Measurements from ENCODE around the gene STXBP6.
"Not testable (repeated sequence)": the region's sequence is repeated elsewhere in the genome, so short reads cannot be mapped to it uniquely, and the experiment has no call there.

The STXBP6 gene

GRCh38 chr14:24817212-24818057 lies 232.5 kb downstream of the STXBP6 start:
- no peak for DNase-seq

- no peak for DNase-seq
Observed at GRCh38 chr14:24816929-24817211, 233.1 kb downstream of the STXBP6 start.

GRCh38 chr14:24816011-24816928 lies 233.7 kb downstream of the STXBP6 start:
- no peak for DNase-seq

DNA sequence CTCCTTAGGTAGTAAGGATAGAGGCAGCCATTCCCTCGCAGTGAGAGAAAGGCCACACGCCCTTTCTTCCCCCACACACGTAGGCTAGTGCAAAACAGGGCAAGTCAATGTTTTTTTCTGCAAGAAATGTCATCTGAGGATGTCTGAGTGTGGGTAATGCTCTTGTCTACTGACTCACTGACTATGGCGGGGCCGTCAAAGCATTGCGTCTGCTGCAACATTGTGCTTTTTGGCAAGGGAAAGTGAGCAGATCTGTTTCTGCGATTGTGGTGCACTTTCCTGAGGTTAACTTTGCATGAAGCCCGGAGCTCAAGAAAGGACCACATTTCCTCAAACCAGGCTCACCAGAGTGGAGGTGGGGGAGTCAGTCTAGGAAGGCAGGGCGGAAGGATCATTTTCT lies 234.4 kb downstream of the STXBP6 start:
- DNase-seq, result no peak

- no peak for DNase-seq
Observed at GRCh38 chr14:24814944-24815343, 235.0 kb downstream of the STXBP6 start.

DNA sequence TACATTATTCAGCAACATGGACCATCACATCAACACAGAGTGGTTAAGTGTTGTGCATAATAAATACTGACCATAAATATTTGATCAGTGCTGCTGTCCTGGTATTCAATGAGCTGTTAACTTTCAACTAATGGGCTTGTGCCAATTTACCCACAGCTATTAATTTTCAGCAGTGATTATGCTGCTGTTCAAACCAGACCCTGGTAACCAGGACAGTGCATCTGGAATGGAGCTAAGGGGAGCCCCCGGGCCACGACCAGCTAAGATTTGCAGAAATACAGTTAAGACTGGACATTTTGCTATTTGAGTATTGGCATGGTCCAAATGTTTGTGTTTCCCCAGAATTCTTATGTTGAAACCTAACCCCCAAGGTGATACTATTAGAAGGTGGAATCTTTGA lies 235.6 kb downstream of the STXBP6 start:
- DNase-seq, result no peak

DNA sequence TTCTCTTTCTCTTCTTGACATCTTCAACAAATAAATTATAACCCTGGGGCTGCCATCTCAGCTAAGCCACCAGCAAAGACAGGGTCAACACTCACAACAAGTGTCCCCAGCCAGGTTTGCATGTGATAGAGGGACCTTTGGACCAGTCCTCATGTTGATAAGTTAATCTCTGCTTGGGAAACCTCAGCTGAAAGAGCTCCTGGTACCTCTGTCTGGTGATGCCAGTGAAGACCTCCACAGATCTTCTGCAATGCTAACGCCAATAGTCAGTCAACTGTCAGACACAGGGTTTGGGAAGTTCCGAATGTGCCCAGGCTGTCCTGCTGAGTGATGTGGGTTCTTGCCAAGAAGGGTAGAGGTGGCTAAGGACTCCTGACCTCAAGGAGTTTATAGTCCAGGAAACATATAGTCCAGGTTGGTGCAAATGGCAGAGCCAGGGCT lies 236.1 kb downstream of the STXBP6 start:
- no peak for DNase-seq

GRCh38 chr14:24813089-24813815 lies 236.7 kb downstream of the STXBP6 start:
- DNase-seq, result no peak

DNA sequence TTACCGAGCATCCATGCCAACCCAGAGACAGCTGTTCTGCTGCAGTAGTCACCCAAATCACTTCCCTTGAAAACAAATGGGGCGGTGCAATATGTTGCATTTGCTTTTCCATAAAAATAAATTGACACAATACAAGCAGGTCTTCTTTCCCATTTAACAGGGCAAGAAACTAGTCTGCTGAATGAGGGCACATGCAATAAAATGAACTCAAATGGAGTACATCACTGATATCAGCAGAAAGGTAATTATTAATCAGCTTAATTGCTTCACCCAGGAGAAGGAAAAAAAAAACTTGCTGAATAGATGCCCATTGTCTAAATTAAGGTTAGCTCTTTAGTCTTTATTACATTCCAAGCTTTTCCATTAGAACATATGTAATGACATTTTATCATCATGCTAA lies 240.8 kb downstream of the STXBP6 start:
- DNase-seq, result no peak

DNA sequence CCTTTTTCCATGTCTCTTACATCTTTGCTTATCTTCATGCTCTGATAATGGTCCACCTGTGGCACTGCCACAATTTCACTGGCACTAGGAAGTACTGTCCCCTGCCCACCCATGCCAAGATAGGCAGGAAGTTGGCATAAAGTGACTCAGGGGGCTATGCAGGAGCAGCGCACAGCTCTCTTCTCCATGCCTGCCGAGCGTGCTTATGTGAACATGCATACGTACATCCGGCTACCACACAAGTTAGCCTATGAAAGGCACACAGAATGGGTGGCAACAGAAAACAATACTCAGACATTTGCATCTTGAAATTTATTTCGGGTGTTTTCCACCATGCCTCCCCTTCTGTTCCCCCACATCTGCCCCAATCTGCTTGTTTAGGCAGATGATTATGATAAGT lies 241.5 kb downstream of the STXBP6 start:
- DNase-seq, result no peak

DNA sequence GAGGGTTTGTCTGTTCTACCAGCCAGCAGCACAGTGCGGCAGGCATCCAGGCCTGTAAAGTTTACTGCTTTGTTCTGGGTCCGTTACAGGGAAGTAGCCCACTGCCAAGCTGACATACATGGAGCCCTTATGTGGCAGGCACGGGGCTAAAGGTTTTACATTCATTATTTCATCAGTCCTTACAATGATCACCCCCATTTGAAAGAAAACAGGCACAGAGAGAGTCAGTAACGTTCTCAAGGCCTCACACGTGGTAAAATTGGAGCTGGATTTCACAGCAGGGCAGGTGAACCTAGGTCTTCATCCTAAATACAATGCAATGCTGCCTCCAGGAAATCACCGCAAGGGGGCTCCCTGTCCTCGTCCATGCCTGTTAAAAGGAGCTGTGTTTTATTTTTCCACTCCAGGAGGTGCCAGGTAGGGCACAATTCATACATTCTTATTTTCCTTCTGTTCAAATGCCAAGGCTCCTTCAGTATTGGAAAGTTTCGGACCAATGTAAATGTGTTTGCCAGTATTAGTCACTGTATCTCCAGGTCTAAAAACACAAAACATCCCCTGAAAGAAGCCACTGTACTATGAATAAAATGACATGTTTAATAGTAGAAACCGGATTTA lies 243.8 kb downstream of the STXBP6 start:
- DNase-seq, result peak; percentile 95

- no peak for DNase-seq
Observed at GRCh38 chr14:24804552-24805212, 245.3 kb downstream of the STXBP6 start.

- no peak for DNase-seq
Observed at GRCh38 chr14:24803933-24804494, 245.9 kb downstream of the STXBP6 start.

DNA sequence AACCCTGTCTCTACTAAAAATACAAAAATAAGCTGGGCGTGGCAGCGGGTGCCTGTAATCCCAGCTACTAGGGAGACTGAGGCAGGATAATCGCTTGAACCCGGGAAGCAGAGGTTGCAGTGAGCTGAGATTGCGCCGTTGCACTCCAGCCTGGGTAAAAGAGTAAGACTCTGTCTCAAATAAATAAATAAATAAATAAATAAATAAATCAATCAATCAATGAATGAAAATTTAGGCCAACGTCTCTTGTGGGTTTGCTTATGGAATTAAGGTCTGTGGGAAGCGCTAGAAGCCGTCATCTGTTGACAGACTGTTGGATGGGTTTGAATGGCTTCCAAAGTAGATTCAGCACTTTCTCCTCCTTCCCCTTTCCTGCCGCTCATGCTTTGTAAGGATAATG lies 246.5 kb downstream of the STXBP6 start:
- DNase-seq, result not testable (repeated sequence)

GRCh38 chr14:24802236-24802635 lies 247.7 kb downstream of the STXBP6 start:
- no peak for DNase-seq

- no peak for DNase-seq
Observed at GRCh38 chr14:24801024-24801423, 248.9 kb downstream of the STXBP6 start.

GRCh38 chr14:24798911-24799462 lies 251.0 kb downstream of the STXBP6 start:
- peak; percentile 74 for DNase-seq

DNA sequence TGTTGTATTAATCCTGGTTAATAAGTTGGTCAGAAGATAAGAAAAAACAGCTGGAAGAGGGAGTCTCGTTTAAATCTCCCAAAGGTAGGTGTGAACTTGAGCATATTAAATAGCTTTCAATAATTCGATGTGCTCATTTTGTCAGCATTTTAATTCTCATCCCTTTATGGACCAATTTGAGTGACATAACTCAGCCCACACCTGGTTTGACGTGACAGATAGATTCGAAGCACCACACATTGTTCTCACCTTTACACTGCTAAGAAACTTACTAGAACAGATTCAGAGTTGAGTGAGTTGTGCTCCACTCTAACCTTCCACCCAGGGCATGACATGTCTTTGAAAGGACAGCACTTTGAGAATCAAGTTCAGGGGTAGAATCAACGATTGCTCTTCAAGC lies 254.5 kb downstream of the STXBP6 start:
- DNase-seq, result no peak

DNA sequence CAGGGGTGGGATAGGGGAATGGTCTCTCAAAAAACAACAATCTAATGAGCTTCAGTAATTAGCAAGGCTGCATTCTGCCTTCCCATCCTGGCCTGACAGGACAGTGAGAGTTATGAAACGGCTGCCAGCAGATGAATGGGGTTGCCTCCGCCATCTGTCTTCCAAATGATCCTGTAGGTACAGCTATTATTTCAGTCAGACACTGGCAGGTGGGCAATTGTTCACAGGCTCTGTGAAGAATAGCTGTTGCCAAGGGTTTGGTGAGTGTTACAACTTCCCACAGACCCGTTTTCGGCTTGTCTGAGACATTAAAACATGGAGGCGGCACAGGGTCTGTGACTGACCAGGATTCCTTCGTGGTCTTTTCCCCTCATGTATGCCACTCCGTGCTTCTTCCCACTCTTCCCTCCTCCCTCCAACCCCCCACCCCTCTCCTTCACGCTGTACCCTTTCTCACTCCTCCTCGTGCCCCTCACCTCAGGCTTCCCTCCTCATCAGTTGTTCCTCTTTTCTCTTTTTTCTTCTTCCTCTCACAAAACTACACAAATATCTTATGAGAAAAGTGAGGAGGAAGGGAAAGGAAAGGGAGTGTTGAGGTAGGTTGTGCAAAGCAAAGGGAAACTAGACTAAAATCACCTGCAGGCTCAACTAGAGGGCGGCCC lies 255.2 kb downstream of the STXBP6 start:
- DNase-seq, result no peak

DNA sequence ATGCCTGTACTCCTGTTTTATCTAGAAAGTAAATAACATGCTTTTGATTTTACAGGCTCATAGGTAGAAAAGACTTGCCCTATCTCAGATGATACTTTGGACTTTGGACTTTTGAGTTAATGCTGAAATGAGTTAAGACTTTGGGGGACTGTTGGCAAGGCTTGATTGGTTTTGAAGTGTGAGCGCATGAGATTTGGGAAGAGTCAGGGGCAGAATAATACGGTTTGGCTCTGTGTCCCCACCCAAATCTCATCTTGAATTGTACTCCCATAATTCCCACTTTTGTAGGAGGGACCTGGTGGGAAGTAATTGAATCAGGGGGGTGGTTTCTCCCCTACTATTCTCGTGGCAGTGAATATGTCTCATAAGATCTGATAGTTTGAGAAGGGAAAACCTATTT lies 259.8 kb downstream of the STXBP6 start:
- no peak for DNase-seq

GRCh38 chr14:24789378-24789884 lies 260.5 kb downstream of the STXBP6 start:
- DNase-seq, result no peak
